Measurements from ENCODE around the gene SLC22A2.

SLC22A2 gene

GRCh38 chr6:160273750-160274149, 15.1 kb upstream of the SLC22A2 start:
- DNase-seq (ENCODE audit: extremely low read depth, insufficient read length): no peak
- TF ChIP-seq CTCF (IDR thresholded peaks at IDR 0.05; ENCODE audit: insufficient read depth, low read length, poor library complexity, severe bottlenecking): no peak
- Histone ChIP-seq H3K36me3 (ENCODE audit: control insufficient read depth, insufficient read depth, low read length) (no peaks in the 10 kb centered on the region), H3K4me3 (replicated peaks; ENCODE audit: low read depth, low read length) (no peak overlapping the region), H3K27me3 (replicated peaks; ENCODE audit: control insufficient read depth, insufficient read depth, low read length) (no peaks in the 10 kb centered on the region; the same call in 1 of the 2 replicates)

- TF ChIP-seq CTCF (IDR thresholded peaks at IDR 0.05; ENCODE audit: insufficient read depth, low read length, poor library complexity, severe bottlenecking): no peak
- Histone ChIP-seq H3K4me3 (replicated peaks; ENCODE audit: low read depth, low read length) (no peak overlapping the region), H3K36me3 (ENCODE audit: control insufficient read depth, insufficient read depth, low read length) (no peaks in the 10 kb centered on the region), H3K27me3 (replicated peaks; ENCODE audit: control insufficient read depth, insufficient read depth, low read length) (no peaks in the 10 kb centered on the region; the same call in 1 of the 2 replicates)
- no peak for DNase-seq (ENCODE audit: extremely low read depth, insufficient read length)
These were observed 14.6 kb upstream of the SLC22A2 start for GRCh38 chr6:160273196-160273595.

- TF ChIP-seq CTCF (IDR thresholded peaks at IDR 0.05; ENCODE audit: insufficient read depth, low read length, poor library complexity, severe bottlenecking): no peak
- DNase-seq (ENCODE audit: extremely low read depth, insufficient read length): no peak
- H3K36me3 ChIP-seq (ENCODE audit: control insufficient read depth, insufficient read depth, low read length): no peaks in the 10 kb centered on the region
- no peak overlapping the region for H3K4me3 ChIP-seq (replicated peaks; ENCODE audit: low read depth, low read length)
- no peaks in the 10 kb centered on the region; the same call in 1 of the 2 replicates for H3K27me3 ChIP-seq (replicated peaks; ENCODE audit: control insufficient read depth, insufficient read depth, low read length)
These were observed 14.1 kb upstream of the SLC22A2 start for GRCh38 chr6:160272707-160273106.

GRCh38 chr6:160270347-160270746, 11.7 kb upstream of the SLC22A2 start:
- no peak for DNase-seq (ENCODE audit: extremely low read depth, insufficient read length)
- Histone ChIP-seq H3K36me3 (ENCODE audit: control insufficient read depth, insufficient read depth, low read length) (no peaks in the 10 kb centered on the region), H3K27me3 (replicated peaks; ENCODE audit: control insufficient read depth, insufficient read depth, low read length) (no peaks in the 10 kb centered on the region; the same call in 1 of the 2 replicates), H3K4me3 (replicated peaks; ENCODE audit: low read depth, low read length) (no peak overlapping the region)
- TF ChIP-seq CTCF (IDR thresholded peaks at IDR 0.05; ENCODE audit: insufficient read depth, low read length, poor library complexity, severe bottlenecking): no peak

GRCh38 chr6:160269771-160270170, 11.2 kb upstream of the SLC22A2 start:
- Histone ChIP-seq H3K4me3 (replicated peaks; ENCODE audit: low read depth, low read length) (no peak overlapping the region), H3K36me3 (ENCODE audit: control insufficient read depth, insufficient read depth, low read length) (no peaks in the 10 kb centered on the region)

More at GRCh38 chr6:160269771-160270170, 11.2 kb upstream of the SLC22A2 start:
- H3K27me3 ChIP-seq (replicated peaks; ENCODE audit: control insufficient read depth, insufficient read depth, low read length): no peaks in the 10 kb centered on the region; the same call in 1 of the 2 replicates
- TF ChIP-seq CTCF (IDR thresholded peaks at IDR 0.05; ENCODE audit: insufficient read depth, low read length, poor library complexity, severe bottlenecking): no peak
- DNase-seq (ENCODE audit: extremely low read depth, insufficient read length): no peak

Measured in GM06990 (cell line).